Measurements from ENCODE around the gene TMOD1. TPM values are rescaled to one million over a fixed set of nuclear protein-coding genes. Genes with fewer than 3 reads are reported as not detected.
"Not testable (repeated sequence)": the region's sequence is repeated elsewhere in the genome, so short reads cannot be mapped to it uniquely, and the experiment has no call there.

Gene TMOD1
- total RNA-seq, 1 donor from 2014 or later, result 0.26 TPM

DNA sequence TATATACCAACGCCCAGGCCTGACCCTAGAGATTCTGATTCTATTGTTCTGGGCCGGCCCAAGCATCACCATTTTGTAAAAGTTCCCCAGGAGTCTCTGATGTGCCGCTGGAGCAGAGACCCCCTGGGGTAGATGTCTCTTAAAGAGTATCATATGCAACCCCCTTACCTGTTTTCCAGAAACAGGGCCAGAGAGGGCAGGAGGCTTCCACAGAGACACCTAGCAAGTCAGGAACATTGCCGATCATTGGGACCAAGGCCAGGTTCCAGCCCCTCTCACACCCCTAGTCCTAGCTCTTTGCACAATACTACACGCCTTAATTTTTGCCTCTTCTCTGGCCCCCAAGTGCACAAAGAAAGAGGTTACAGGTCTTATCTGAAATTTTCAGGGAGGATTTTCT lies 63.8 kb downstream of the TMOD1 start:
- no peak for DNase-seq (ENCODE audit: low read depth, low spot score)

DNA sequence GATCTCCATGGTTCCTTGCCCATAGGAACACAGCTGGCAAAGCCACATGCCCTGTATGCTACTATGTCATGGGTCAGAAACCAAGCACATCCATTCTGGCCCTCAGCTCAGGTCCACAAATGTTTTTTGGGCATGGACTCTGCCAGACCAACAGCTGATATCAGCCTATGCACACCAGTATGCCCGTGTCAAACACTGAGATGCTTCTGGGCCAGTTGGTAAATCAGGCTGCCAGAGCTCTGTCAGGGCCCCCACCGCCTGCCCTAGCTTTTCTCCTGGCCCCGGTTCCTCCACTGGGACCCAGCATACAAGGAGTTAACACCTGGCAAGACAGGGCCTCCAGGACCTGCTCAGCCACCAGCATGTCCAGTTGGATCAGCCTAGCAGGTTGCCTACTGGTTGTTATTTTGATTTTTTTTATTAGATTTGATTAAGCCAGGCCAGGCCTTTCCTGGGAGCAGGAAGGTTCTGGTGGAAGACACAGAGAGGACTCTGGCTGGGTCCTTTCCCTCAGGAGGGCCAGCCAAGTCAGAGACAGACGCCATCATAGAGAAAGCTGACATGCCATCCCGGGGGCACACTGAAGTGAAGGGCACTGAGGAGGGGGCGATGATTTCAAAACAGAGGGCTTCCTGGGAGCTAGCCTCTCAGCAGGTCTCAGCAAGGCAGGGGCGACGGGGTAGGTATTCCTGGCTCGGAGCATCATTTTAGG lies 65.9 kb downstream of the TMOD1 start:
- DNase-seq (ENCODE audit: low read depth, low spot score), result no peak

DNA sequence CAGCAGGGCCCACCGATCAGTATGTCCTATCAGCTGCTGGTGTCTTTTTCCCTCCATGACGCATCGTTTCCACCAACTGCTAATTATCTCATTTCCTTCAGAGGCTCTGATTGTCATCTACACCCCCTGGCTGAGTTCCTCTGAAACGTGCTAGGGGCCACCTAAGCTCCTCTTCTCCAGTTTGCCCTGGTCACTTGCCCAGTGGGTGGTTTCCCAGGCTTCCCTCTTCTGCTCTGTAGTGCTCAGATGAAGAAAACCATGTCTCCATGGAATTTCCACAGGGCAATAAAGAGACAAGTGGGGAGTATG lies 66.4 kb downstream of the TMOD1 start:
- no peak for DNase-seq (ENCODE audit: low read depth, low spot score)

DNA sequence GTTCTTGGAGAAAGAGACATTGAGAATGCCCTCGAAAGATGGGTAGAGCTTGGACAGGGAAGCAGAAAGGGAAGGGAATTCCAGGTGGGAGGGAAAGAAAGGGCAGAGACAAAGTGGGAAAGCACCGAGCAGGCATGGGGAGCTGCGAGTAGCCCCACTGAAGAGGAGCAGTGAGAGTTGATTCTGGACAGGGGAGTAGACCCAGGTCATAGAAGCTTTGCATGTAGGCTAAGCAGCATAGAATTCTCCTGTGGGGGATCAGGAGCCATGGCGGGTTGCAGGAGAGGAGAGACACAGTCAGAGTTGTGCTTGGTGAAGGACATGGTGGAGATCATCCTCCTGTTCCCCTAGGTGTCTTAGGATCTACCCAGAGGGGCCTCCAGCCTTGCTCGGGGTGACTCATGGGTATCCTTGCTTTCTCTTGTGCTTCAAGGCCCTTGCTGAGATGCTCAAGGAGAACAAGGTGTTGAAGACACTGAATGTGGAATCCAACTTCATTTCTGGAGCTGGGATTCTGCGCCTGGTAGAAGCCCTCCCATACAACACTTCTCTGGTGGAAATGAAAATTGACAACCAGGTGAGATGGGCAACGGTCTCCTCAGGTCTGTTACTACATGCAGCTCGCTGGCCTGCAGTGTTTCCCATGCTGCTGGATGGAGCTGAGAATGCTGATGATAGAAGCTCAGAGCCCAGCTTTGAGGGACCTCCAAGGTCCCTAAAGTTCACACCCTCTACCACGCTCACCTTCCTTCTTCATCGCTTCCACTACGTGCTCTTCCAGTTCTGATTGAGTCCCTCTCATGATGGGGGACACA lies 67.2 kb downstream of the TMOD1 start:
- no peak for DNase-seq (ENCODE audit: low read depth, low spot score)

DNA sequence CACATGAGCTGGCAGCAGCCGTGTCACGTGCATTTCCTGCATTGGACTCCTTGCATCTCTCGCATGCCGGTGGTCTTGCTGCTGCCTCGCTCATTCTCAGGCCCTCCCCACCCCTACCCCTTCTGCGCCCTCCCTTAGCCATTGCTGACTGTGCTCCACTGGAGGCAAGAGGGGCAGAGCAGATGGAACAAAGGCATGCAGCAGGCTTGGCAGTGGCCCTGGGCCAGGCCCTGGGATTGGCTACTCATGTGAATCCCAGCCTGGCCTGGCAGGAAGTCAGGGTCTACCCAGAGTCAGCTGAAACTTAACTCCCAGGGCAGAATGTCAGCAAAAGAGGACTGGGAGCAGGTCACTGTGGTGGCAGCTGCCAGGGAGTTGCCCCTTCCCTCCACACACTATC lies 69.4 kb downstream of the TMOD1 start:
- DNase-seq (ENCODE audit: low read depth, low spot score), result no peak

DNA sequence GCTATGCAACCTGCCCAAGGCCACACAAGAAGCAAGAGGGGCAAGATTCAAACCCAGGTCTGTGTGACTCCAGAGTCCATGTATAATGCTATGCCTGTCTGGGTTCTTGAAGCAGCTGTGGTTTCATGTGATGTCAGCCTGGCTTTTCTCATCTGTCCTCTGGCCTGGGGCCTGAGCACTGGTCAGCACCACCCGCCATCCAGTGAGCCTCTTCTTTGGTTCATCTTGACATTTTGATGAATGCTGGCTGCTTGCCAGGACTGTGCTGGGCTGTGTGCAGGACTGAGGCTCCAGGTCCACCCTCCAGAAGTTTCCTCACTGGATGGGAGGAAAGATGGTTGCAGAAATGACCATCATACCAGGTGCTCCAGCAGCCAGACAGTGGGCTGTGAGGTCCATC lies 70.2 kb downstream of the TMOD1 start:
- DNase-seq (ENCODE audit: low read depth, low spot score), result no peak

DNA sequence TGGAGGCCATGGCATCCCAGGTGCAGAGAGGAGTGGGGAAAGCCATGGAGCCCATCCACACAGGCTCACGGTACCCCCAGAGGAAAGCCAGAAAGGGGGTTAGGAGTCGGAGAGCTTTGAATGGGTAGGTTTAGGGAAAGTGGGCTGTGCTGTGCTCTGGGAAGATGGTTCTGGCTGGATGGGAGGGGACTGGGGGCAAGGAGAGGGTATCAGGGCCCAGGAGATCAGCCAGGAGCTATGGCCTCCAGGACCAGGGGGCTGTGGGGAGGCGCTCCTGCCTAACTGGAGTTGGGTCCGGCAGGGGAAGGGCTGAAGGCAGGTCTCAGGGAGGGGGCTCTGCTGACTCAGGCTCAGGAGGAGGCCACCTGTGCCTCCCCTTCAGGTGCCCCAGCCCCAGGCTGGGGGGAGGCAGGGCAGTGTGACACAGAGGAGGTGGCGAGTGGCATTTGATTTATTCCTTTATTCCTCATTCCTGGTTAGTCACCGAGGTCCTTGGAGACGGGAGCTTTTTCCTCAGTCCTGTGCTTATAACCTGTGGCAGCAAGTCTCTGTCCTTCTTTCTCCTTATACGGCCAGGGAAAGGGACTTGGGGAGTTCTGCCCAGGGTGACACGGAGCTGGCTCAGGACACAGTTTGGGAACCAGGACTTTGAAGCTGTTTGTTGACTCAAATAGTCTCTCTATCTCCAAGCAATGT lies 70.9 kb downstream of the TMOD1 start:
- no peak for DNase-seq (ENCODE audit: low read depth, low spot score)

DNA sequence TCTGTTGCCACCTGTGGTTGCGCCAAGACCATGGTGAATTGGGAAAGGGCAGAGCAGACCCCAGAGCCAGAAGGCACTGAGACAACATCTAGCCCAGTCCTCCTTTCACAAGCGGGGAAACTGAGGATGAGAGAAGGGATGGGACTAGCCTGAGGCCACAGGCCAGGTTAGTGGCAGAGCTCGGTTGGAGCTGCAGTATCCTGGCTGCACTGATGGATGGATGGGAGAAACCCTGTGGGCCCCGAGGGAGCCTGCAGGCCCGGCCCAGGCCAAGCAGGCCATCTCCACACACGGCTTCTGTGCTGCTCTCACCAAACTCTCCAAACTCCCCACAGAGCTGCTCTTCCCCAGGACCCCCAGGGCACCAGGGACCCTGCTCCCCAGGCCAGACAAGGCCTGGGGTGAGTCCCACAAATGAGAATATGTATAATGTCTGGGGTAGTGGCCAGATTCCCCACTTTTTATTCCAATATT lies 71.5 kb downstream of the TMOD1 start:
- no peak for DNase-seq (ENCODE audit: low read depth, low spot score)

DNA sequence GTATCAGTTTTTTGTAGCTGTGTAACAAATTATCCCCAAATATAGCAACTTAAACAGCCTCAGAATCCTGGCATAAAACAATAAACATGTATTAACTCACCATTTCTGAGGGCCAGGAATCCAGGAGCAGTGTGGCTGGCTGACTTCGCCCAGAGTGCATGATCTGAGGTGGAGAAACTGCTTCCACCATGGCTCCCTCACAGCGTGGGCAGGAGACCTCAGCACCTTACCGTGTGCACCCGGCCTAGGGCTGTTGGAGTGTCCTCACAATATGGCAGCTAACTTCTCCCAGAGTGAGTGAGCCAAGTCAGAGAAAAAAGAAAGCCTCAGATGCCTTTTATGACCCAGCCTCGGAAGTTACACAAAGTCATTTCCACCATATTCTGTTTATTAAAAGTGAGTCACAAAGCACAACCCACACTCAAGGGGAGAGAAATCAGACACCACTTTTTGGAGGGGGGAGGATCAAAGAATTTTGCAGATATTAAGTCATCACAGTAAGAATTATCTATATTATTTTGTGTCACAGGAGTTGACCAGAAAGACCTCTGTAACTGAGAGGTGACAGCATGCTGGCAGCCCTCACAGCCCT lies 72.1 kb downstream of the TMOD1 start:
- no peak for DNase-seq (ENCODE audit: low read depth, low spot score)

DNA sequence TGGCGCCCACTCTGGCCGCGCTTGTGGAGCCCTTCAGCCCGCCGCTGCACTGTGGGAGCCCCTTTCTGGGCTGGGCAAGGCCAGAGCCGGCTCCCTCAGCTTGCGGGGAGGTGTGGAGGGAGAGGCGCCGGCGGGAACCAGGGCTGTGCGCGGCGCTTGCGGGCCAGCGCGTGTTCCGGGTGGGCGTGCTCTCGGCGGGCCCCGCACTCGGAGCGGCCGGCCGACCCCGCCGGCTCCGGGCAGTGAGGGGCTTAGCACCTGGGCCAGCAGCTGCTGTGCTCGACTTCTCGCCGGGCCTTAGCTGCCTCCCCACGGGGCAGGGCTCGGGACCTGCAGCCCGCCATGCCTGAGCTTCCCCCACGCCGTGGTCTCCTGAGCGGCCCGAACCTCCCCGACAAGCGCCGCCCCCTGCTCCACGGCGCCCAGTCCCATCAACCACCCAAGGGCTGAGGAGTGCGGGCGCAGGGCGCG lies 72.7 kb downstream of the TMOD1 start:
- not testable (repeated sequence) for DNase-seq (ENCODE audit: low read depth, low spot score)

DNA sequence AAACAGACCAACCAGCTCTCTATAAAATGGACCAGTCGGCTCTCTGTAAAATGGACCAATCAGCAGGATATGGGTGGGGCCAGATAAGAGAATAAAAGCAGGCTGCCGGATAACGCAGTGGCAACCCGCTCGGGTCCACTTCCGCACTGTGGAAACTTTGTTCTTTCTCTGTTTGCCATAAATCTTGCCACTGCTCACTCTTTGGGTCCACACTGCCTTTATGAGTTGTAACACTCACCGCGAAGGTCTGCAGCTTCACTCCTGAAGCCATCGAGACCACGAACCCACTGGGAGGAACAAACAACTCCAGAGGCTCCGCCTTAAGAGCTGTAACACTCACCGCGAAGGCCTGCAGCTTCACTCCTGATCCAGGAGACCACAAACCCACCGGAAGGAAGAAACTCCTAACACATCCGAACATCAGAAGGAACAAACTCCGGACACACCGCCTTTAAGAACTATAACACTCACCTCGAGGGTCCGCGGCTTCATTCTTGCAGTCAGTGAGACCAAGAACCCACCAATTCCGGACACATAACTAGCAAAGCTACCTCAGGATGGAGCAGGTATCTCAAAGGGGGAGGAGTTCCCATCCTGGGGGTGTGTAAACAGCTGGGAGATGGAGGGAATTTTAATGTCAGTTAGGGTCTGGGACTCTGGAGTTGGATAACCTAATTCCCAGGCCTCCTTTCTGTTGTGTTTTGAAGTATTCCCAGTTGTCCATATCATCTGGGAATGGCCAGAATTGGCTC lies 73.6 kb downstream of the TMOD1 start:
- not testable (repeated sequence) for DNase-seq (ENCODE audit: low read depth, low spot score)

DNA sequence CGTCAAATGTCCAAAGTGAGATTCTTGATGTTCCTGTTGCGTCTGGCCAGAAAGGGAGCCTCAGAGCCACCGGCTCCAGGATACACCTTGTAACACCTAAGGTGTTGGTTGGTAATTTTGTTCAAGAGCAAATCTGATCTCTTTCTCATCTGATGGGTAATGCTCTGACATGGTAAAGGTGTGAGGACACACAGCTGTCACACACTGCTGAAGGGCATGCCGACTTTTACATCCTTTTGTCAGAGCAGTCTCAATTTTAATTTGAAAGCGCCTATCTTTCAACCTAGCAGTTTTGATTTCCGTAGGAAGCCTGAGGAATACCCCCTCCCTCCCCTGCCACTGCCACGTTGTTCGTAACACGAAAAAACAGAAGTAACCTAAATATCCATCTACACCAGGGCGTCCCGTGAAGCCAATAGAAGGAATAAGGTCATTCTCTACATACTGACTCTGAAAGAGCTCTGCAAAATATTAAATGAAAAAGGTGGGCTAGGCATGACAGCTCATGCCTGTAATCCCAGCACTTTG lies 74.3 kb downstream of the TMOD1 start:
- no peak for DNase-seq (ENCODE audit: low read depth, low spot score)

DNA sequence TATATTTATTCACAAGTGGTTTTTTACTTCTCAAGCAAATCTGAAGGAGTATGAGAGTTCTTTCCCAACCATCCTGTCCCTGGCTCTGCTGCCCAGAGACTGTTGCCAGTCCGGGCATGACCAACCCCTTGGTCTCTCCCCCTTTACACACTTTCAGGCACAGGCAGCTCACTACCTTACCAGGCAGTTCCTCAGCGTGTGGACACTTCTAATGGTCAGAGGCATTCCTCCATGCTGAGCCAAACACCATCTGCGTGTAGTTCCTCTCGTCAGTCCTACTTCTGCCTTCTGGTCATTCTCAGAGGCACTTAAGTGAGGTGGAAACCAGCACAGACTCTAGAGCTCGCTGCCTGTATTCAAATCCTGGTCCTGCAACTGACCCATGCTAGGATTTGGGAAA lies 75.6 kb downstream of the TMOD1 start:
- DNase-seq (ENCODE audit: low read depth, low spot score), result no peak

DNA sequence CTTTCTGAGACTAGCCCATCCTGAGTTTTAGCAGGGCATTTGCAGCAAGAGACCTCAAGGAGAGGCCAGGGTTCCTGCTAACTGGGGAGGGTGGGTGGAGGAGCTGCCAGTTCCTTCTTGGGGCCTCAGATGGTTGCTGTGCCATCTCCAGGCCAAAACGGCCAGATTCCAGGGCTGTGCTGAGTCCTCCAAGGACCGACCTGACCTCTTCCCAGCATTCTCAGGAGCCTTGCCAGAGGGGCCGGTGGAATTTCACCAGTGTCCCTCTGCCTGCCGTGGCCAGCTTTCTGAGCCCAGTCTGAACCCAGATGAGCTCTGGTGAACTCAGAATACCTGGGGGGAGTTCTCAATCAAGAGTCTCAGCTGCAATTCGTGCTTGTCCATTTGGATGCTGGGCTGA lies 77.4 kb downstream of the TMOD1 start:
- no peak for DNase-seq (ENCODE audit: low read depth, low spot score)

DNA sequence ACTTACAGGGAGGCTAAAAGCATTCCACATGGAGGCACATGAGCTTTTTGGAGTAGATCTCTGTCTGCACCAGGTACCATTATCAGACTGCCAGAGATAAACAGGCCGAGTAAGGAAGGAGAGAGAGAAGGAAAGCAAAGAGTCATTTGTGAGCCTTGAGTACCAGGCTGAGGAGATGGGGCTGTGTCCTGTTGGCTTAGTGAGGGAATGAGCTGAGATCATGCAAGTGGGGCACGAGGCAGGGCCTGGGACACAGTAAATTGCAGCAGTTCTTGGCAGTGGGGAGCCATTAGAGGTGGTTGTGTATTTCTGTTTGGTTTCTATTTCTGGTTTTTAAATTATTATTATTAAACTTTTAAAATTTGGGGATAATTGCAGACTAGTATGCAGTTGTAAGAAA lies 78.4 kb downstream of the TMOD1 start:
- DNase-seq (ENCODE audit: low read depth, low spot score), result no peak

DNA sequence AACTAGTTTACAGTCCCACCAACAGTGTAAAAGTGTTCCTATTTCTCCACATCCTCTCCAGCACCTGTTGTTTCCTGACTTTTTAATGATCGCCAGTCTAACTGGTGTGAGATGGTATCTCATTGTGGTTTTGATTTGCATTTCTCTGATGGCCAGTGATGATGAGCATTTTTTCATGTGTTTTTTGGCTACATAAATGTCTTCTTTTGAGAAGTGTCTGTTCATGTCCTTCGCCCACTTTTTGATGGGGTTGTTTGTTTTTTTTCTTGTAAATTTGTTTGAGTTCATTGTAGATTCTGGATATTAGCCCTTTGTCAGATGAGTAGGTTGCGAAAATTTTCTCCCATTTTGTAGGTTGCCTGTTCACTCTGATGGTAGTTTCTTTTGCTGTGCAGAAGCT lies 80.1 kb downstream of the TMOD1 start:
- DNase-seq (ENCODE audit: low read depth, low spot score), result not testable (repeated sequence)

DNA sequence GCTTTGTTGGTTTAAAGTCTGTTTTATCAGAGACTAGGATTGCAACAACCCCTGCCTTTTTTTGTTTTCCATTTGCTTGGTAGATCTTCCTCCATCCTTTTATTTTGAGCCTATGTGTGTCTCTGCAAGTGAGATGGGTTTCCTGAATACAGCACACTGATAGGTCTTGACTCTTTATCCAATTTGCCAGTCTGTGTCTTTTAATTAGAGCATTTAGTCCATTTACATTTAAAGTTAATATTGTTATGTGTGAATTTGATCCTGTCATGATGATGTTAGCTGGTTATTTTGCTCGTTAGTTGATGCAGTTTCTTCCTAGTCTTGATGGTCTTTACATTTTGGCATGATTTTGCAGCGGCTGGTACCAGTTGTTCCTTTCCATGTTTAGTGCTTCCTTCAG lies 83.3 kb downstream of the TMOD1 start:
- not testable (repeated sequence) for DNase-seq (ENCODE audit: low read depth, low spot score)

DNA sequence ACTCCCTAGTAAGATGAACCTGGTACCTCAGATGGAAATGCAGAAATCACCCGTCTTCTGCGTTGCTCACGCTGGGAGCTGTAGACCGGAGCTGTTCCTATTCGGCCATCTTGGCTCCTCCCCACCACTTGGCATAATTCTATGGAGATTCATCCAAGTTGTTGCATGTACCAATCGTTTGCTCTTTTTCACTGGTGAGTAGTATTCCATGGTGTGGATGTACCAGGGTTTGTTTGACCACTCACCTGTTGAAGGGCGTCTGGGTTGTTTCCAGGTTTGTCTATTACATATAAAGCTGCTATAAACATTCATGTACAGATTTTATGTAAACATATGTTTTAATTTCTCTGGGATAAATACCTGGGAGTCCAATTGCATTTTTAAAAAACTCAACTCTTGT lies 85.4 kb downstream of the TMOD1 start:
- not testable (repeated sequence) for DNase-seq (ENCODE audit: low read depth, low spot score)

DNA sequence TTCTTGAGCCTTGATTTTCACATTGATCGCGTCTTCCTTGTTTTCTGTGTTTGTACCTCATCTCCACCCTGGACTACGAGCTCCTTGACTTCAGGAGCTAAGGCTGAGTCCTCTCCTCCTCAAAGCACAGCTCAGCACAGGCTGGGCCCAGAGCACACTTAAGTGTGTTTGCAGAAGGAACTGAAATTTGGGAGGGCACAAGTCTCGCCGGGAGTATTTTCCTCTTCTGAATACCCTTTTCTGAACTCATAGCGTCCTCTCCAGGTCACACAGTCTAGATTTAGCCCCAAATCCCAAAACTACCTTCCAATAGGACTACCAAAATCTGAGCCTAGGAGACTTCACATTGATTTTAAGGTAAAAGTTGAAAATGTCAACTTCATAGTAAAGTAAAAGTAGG lies 90.1 kb downstream of the TMOD1 start:
- DNase-seq (ENCODE audit: low read depth, low spot score), result no peak

DNA sequence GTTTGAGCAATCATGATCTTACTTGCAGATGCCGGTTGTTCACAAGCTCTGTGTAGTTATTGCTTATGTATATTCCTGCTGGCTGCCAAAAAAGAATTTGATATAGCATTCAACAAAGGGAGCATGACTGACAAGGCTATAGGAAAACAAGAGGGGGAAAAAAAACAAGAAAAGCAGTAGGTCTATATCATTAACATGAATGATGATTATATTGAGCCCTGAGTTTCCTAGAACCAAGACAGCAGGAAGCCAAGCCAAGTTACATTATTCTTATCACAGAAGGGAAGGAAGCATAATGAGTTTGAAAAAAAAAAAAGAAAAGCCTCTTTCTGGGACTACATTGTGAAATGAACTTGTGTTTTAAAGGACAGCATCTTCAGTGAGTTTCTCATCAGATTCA lies 90.7 kb downstream of the TMOD1 start:
- no peak for DNase-seq (ENCODE audit: low read depth, low spot score)

DNA sequence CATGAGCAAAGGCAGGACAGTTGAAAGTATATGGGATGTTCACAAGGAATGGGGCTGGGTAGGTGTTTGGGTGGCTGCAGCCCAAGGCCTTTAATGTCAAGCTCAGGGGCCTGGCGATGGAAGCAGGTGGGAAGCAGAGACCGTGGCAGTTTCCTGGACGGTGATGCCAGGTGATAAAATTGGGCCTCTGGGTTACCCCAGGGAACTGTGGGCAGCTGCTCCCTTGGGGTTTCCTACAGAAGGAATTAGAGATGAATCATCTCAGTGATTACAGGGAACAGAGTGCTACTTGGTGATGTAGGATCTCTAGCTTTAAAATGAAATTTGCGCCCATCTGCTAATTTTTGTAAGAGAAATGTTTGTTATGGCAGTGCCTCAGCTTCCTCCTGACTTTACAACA lies 92.5 kb downstream of the TMOD1 start:
- DNase-seq (ENCODE audit: low read depth, low spot score), result no peak
